Activated naive CD4-positive, alpha-beta T cell treated with anti-CD3 and anti-CD28 coated beads, Interleukin-2, amount 50 U/mL, for 72 hours (primary cell): ENCODE results near the gene COL21A1. TPM values are rescaled to one million over a fixed set of nuclear protein-coding genes. Genes with fewer than 3 reads are reported as not detected.

Source experiments
- ATAC-seq, 2 donors: fragments of 150-1000 bp; cut with Tn5 transposase; 2 replicates each; pipeline ENCODE4 v1.10.0; 2021; ENCODE audit warnings: mild to moderate bottlenecking in 2 of 2, moderate library complexity in 2 of 2
- DNase-seq, 2 donors: peaks; one replicate each; pipeline ENCODE4 v3.0.0; 2021 to 2022; ENCODE audit warnings: low spot score in 2 of 2
- H3K27ac Mint-ChIP-seq, 2 donors: one replicate each; pipeline ENCODE4 v1.8.0; 2022; ENCODE audit warnings: mild to moderate bottlenecking in 2 of 2, mixed read lengths in 2 of 2
- H3K36me3 Mint-ChIP-seq, 2 donors: one replicate each; pipeline ENCODE4 v1.8.0; 2022; ENCODE audit warnings: mixed read lengths in 2 of 2
- H3K9me3 Mint-ChIP-seq, 2 donors: one replicate each; pipeline ENCODE4 v1.8.0; 2022; ENCODE audit warnings: mixed read lengths in 2 of 2
- total RNA-seq, 2 donors: library from RNA; stranded (reverse); gene quantifications; one replicate each; pipeline ENCODE4 v1.2.3, GENCODE V29; 2022

Gene COL21A1
- total RNA-seq, 2 donors from 2014 or later, result not detected

DNA sequence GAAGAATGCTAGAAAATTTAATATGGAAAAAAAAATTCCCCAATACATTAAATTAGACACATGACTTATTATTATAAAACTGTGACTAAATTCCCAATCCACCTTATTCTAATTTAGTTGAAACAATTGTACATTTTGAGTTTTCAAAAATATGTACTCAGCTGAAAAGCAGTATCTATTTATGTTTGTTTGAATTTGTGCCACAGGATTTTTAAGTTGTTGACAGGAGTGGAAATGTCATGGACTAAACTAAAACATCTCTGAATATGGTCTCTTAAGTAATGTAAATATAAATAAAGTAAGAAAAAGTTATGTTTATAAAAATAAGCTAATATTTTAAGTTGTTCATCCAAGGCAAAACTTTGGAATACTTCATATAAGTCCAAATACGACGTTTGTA lies 86.9 kb downstream of the COL21A1 start:
- no peak overlapping the region for H3K27ac Mint-ChIP-seq
- DNase-seq, result no peak
- H3K9me3 Mint-ChIP-seq, result peaks cover 6 to 16% of the 10 kb centered on the region in 2 donors
- no peak for ATAC-seq
- no peaks in the 10 kb centered on the region for H3K36me3 Mint-ChIP-seq

DNA sequence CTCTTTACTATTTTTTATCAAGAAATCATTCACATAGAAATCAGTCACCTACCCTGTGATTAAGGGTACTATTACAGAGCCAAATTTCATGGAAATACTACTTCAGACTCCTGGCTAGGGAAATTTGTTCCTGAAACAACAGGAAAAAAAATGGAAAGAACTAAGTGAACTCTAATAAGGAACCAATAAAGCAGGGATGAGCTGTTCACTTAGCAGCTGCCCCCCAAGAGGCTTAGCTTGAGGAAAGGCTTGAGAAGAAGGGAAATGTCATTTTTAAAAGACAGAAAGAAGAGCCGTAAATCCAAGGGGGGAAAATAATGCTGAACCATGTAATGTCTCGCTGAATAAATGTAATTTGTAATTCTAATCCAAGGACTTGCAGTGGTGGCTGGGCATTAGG lies 88.8 kb downstream of the COL21A1 start:
- H3K9me3 Mint-ChIP-seq, result peaks cover 14 to 31% of the 10 kb centered on the region in 2 donors
- H3K36me3 Mint-ChIP-seq, result peaks cover 0 to 8% of the 10 kb centered on the region in 2 donors
- no peak for DNase-seq
- no peak for ATAC-seq
- no peak overlapping the region for H3K27ac Mint-ChIP-seq

DNA sequence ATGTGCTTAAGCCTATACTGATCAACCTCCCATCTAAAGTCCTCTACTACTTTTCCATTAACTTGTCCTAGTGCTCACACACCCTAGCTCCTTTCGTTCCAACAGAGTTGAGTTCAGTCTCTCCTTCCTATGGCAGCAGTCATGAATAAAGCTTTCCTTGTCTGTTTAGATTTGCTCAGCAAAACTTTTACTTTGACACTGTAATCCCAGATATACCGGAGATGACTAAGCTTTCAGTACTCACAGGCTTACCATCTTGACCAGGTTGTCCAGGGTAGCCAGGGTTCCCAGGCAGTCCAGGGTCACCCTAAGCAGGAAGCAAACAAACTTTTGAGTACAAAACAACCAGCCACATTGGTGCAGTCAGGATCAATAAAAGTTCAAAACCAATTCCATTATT lies 90.7 kb downstream of the COL21A1 start:
- ATAC-seq (no peak), DNase-seq (no peak)
- Mint-ChIP-seq H3K9me3 (peaks cover 20 to 30% of the 10 kb centered on the region in 2 donors), H3K36me3 (peaks cover 0 to 8% of the 10 kb centered on the region in 2 donors), H3K27ac (no peak overlapping the region)

DNA sequence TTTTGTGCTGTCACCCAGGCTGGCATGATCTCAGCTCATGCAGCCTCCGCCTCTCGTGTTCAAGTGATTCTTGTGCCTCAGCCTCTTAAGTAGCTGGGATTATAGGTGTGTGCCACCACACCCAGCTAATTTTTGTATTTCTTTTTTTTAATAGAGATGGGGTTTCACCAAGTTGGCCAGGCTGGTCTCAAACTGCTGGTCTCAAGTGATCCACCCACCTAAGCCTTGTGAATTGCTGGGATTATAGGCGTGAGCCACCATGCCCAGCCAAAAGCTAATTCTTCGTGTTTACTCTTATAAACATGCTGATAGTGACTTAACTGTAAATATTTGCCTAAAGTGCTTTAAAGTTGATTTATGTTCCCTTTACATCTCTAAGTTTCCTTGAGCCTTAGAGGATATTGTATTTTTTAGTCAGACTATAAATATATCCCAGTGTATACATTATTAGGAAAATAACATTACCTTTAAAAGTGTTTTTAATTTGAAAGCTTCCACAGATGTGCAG lies 91.7 kb downstream of the COL21A1 start:
- peaks cover 0 to 8% of the 10 kb centered on the region in 2 donors for H3K36me3 Mint-ChIP-seq
- H3K27ac Mint-ChIP-seq, result no peak overlapping the region
- ATAC-seq (no peak), DNase-seq (no peak)
- peaks cover 20 to 24% of the 10 kb centered on the region in 2 donors for H3K9me3 Mint-ChIP-seq

DNA sequence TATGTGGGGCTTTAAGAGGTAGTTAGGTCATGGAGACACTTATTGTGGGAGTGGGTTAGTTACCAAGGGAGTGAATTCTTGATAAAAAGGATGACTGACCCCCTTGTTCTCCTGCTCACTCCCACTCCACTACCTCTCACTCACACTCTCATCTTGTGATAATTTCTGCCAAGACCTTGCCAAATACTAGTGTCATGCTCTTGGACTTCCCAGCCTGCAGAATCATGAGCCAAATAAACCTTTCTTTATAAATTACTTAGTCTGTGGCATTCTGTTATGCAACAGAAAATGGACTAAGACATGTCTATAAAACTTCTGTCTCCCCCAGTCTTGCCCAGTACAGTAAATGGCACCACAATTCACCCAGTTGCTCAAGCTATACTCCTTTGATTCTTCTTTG lies 93.3 kb downstream of the COL21A1 start:
- ATAC-seq (no peak), DNase-seq (no peak)
- Mint-ChIP-seq H3K9me3 (peaks cover 28 to 32% of the 10 kb centered on the region in 2 donors), H3K36me3 (peaks cover 0 to 8% of the 10 kb centered on the region in 2 donors), H3K27ac (no peak overlapping the region)

DNA sequence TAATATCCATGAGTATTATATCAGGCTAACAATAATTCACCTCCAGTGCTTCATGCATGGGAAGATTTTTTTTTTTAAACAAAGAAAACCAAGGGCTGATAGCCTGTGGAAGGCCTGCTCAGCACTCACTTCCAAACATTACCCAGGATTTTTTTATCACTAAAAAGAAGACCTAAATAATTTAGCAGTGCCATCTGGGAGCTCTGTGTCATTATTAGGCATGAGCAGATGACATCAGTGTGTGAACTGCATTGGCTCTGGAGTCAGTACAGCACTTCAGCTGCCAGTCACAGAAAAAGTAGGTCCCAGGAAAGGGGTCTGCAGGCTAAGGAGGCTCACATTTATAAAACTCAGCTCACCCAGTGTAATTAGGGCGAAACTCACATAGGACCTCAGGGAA lies 94.8 kb downstream of the COL21A1 start:
- ATAC-seq (no peak), DNase-seq (no peak)
- peaks cover 28 to 31% of the 10 kb centered on the region in 2 donors for H3K9me3 Mint-ChIP-seq
- H3K36me3 Mint-ChIP-seq, result peaks cover 0 to 8% of the 10 kb centered on the region in 2 donors
- H3K27ac Mint-ChIP-seq, result no peak overlapping the region

DNA sequence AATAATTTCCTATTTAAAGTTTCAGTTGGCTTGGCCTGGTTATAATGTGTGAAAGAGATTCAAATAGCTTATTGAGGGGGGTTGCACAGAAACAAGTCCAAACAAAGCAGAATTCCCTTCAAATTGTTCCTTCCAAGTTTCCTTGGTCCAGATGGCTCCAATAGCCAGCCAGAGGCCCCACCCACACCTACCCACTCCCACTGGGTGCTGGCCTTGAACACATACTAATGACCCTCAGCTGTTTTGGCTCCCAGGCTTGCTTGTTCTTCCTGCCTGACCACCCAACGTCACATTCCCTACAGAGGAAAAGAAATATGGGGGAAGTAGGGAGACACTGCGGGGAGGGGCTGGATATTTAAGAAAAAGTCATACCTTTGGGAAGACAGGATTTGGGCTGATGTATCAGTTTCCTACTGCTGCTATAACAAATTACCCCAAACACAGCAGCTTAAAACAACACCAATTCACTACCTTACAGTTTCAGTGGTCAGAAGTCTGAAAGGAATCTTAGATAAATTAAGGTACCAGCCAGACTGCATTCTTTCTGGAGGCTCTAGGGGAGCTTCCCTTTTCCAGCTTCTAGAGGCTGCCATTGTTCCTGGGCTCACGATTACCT lies 95.7 kb downstream of the COL21A1 start:
- H3K27ac Mint-ChIP-seq, result no peak overlapping the region
- H3K36me3 Mint-ChIP-seq, result peaks cover 0 to 8% of the 10 kb centered on the region in 2 donors
- ATAC-seq, result no peak

DNA sequence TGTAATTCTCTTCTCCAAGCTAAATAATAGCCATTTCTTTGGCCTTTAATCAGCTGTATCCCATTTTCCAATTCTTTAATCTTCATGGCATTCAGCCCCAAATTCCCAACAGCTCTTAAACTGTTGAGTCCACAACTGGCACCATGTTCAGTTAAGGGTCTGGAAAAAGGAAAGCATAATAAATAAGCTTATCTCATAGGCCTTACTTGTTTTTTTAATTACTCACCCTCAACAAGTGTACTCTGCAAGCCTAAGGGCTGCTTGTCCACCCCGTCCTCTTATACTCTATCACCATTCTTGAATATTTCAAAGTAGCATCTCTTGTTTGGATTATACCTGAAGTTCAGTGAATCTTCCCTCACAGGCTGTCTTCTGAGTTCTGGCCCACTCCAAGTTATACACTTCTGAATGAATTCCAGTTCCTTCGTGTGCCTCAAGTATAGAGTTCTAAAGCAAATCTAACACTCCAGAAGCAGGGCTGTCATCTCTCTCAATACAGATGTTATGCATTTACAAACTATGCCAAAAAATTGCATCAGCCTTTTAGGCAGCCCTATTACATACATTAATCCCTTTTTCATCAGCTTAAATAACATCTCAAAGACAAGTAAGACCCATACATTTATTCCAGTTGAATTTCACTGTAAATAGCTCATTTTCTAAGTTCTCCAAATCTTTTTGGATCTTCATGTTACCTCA lies 98.7 kb downstream of the COL21A1 start:
- H3K27ac Mint-ChIP-seq, result no peak overlapping the region
- H3K9me3 Mint-ChIP-seq, result peaks cover 15 to 21% of the 10 kb centered on the region in 2 donors
- ATAC-seq, result no peak

More for the DNA sequence above, 95.7 kb downstream of the COL21A1 start:
- H3K9me3 Mint-ChIP-seq, result peaks cover 27 to 31% of the 10 kb centered on the region in 2 donors
- no peak for DNase-seq

DNA sequence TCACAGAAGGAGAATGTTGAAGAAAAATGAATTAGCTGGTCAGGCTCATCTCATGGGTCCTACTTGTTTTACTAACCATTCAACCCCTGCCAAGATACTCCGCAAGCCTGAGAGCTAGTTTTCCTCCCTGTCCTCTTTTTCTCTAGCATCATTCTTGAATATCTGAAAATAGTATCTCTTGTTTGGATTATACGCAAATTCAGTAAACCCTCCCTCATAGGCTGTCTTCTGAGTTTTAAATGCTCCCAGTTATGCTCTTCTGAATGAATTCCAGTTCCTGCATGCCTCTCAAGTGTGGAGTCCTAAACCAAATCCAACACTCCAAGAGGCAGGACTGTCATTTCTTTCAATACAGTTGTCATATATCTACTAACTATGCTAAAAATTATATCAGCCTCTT lies 99.6 kb downstream of the COL21A1 start:
- H3K27ac Mint-ChIP-seq, result no peak overlapping the region
- no peaks in the 10 kb centered on the region for H3K36me3 Mint-ChIP-seq
- peaks cover 8 to 19% of the 10 kb centered on the region in 2 donors for H3K9me3 Mint-ChIP-seq
- ATAC-seq (no peak), DNase-seq (no peak)

More for the DNA sequence above, 98.7 kb downstream of the COL21A1 start:
- no peak for DNase-seq
- H3K36me3 Mint-ChIP-seq, result peaks cover 0 to under 1% of the 10 kb centered on the region in 2 donors

DNA sequence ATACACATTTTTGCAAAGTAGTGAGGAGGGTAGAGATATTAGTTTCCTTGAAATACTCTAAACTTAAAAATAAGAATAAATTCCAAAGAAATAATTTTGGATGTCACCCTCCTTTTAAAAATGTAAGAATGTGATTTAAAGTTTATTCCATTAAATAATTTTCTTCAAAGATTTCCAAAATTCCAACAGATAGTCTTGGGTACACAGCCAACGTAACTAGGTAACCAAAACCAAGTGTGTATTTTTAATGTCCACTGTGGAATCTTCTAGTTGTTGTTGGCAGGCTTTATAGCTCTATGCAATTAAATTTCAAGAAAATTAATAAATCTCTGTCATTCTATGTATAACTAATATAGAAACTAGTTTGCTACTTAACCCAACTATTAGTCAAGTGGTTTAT lies 101.3 kb downstream of the COL21A1 start:
- DNase-seq (no peak), ATAC-seq (no peak)
- Mint-ChIP-seq H3K27ac (no peak overlapping the region), H3K9me3 (peaks cover 8 to 19% of the 10 kb centered on the region in 2 donors), H3K36me3 (no peaks in the 10 kb centered on the region)

DNA sequence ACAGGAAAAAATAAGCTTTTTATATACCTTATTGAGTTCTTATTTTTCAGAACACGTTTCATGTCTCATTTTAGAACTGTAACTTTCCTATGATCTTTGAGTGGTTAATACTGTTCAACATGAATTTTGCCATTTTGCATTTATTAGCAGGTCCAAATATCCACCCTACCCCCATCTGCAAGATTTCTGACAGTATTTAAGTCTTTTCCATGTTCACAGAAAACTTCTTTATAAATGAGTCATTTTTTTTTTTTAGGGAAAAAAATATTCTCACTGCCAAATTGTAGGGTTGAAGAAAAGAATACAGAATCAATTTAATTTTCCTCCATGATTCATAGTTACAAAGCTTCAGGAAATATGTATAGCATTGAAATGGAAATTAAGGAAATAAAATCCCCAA lies 101.8 kb downstream of the COL21A1 start:
- ATAC-seq (no peak), DNase-seq (no peak)
- Mint-ChIP-seq H3K36me3 (no peaks in the 10 kb centered on the region), H3K9me3 (peaks cover 8 to 19% of the 10 kb centered on the region in 2 donors), H3K27ac (no peak overlapping the region)

DNA sequence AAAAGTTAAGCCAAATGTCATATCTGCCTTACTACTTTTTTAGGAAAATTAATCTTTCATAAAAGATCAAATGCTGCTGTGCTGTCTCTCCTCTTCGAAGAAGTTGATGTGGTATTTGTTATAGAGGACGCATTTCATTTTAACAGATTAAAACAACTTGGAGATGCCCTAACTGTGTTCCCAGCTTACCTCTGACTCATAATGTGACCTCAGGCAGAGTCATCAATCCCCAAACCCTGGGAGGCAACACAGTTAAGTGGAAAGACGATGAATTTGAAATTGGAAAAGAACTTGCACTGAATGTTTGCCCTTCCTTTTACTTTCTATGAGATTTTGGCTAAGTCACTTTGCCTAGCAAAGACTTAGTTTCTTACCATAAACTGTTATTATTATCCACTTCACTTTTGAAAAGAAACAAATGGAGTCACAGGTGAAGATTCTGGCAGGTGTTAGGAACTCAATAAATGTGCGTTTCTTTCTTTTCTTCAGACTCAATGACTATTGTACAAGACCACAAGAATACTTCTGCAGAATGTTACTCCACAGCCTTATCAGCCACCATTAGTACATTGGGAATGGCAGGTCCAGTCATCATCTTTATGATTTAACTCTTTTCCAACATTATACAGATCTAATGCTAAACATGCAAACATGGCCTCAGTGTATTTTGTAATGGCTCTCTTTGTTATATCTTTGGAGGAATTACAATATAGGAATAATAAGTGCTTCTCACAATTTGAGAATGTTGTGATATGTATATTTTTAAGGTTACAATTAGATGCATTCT lies 102.6 kb downstream of the COL21A1 start:
- DNase-seq (no peak), ATAC-seq (no peak)
- H3K27ac Mint-ChIP-seq, result no peak overlapping the region
- H3K36me3 Mint-ChIP-seq, result no peaks in the 10 kb centered on the region
- peaks cover 5 to 16% of the 10 kb centered on the region in 2 donors for H3K9me3 Mint-ChIP-seq

DNA sequence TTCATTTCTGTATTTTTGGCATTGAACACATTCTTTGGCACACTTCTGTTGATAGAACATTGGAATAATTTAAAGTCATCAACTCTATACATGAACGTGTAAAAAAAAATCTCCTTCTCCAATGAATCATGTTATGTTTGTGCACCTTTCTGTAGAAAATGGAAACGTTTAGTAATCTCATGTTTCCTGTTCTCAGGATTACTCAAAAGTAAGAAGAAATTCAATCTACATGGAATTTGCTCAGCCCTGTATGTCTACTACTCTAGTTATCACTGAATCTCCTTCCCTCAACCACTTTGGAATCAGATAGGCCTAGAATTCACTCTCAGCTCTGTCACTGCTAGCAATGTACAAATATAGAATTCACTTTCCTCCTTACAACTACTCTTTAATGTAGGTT lies 103.6 kb downstream of the COL21A1 start:
- no peak for ATAC-seq
- peaks cover under 1 to 12% of the 10 kb centered on the region in 2 donors for H3K9me3 Mint-ChIP-seq
- no peak for DNase-seq
- H3K36me3 Mint-ChIP-seq, result no peaks in the 10 kb centered on the region
- H3K27ac Mint-ChIP-seq, result no peak overlapping the region

DNA sequence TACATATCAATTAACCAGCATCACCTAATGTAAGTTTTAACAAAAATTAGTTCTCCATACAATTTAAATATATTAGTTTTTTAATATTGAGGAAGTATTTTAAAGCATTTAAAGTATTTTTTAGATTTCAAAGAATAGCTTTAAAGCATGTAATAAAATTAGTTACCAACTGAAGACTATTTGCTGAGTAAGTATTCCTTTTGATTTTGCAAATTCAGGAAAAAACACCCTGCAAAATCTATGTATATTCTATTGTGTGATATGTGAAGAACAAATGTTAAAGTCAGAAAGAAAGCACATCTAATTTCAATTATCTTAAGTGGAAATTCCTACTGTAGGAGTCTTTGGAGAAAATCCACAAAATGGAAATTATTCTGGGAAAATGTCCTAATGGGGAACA lies 107.3 kb downstream of the COL21A1 start:
- H3K9me3 Mint-ChIP-seq, result peaks cover 6 to 16% of the 10 kb centered on the region in 2 donors
- no peaks in the 10 kb centered on the region for H3K36me3 Mint-ChIP-seq
- ATAC-seq (no peak), DNase-seq (no peak)
- H3K27ac Mint-ChIP-seq, result no peak overlapping the region

DNA sequence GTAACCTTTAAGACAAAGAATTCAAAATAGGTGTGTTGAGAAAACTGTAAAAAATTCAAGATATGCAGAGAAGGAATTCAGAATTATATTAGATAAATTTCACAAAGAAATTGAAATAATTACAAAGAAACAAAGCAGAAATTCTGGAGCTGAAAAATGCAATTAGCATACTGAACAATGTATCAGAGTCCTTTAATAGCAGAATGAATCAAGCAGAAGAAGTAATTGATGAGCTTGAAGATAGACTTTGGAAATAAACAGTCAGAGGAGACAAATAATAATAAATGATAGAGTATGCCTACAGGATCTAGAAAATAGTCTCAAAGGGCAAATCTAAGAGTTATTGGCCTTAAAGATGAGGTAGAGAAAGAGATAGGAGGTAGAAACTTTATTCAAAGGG lies 131.7 kb downstream of the COL21A1 start:
- H3K9me3 Mint-ChIP-seq, result peaks cover 12 to 27% of the 10 kb centered on the region in 2 donors
- no peak overlapping the region for H3K27ac Mint-ChIP-seq

DNA sequence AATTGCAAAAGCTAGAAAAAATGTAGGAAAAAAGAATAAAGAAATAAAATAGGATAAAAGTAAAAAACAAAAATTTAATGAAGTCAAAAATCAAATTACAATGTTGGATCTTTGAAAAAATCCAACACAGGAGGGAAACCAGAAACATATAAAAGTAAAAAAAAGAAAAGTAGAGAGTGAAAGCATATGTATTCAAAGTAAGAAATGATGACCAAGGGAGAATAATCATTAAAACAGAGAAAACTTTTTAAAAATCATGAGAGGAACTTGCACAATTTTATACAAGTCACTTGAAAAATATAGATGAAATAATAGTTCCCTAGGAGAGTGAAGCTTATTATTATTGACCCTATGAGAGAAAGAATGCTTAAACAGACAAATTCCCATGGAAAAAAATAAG lies 138.2 kb downstream of the COL21A1 start:
- H3K36me3 Mint-ChIP-seq, result peaks cover 0 to 5% of the 10 kb centered on the region in 2 donors
- DNase-seq (no peak), ATAC-seq (no peak)
- no peak overlapping the region for H3K27ac Mint-ChIP-seq
- peaks cover 0 to 8% of the 10 kb centered on the region in 2 donors for H3K9me3 Mint-ChIP-seq

More for the DNA sequence above, 131.7 kb downstream of the COL21A1 start:
- DNase-seq (no peak), ATAC-seq (no peak)
- H3K36me3 Mint-ChIP-seq, result no peaks in the 10 kb centered on the region

DNA sequence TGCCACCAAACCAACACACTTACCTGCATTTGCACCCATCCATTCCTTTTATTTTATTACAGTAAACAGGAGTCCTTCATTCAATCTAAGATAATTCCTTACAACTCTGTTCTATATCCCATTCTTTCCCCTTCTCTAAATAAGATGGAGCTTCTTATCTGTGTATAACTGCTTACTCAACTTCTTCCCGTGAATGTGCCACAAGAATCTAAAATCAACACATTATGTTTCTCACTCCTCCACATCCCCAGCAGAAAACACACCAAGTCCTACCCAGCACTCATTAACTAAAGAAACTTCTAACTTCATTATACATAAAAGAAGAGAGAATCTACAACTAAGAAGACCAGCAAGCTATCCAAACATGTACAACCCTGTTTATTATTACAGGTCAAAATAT lies 141.1 kb downstream of the COL21A1 start:
- ATAC-seq (no peak), DNase-seq (no peak)
- no peak overlapping the region for H3K27ac Mint-ChIP-seq
- peaks cover 0 to 8% of the 10 kb centered on the region in 2 donors for H3K9me3 Mint-ChIP-seq
- peaks cover 0 to 5% of the 10 kb centered on the region in 2 donors for H3K36me3 Mint-ChIP-seq
